HepG2 (cell line): ENCODE data around the gene ELANE. TPM values are rescaled to one million over a fixed set of nuclear protein-coding genes. Genes with fewer than 3 reads are reported as not detected.

Source experiments
- ELF1 ChIP-seq: sonication (generic); formaldehyde crosslinking; IDR thresholded peaks from 2 replicates; pipeline ENCODE4 v1.4.0; 2020; ENCODE audit warnings: missing genetic modification reagents
- FOXP1 ChIP-seq, 2 experiments: fragments of 450-650 bp in 1 of 2; IDR thresholded peaks; 2 replicates each; pipeline ENCODE4 v1.6.1; 2017 to 2018; ENCODE audit warnings: antibody characterized with exemption in 1 of 2
- HMG20A ChIP-seq: IDR thresholded peaks from 2 replicates; pipeline ENCODE4 v1.6.1; 2016; ENCODE audit warnings: borderline replicate concordance
- KLF12 ChIP-seq: sonication (generic); formaldehyde crosslinking; IDR thresholded peaks from 2 replicates; pipeline ENCODE4 v1.4.0; 2020; ENCODE audit warnings: missing genetic modification reagents, borderline replicate concordance
- MED1 ChIP-seq: sonication (generic); formaldehyde crosslinking; IDR thresholded peaks from 2 replicates; pipeline ENCODE4 v1.4.0; 2020; ENCODE audit warnings: missing genetic modification reagents
- MTF1 ChIP-seq: sonication (generic); formaldehyde crosslinking; IDR thresholded peaks from 2 replicates; pipeline ENCODE4 v1.5.0; 2020; ENCODE audit warnings: missing genetic modification reagents
- NFYC ChIP-seq: IDR thresholded peaks from 2 replicates; pipeline ENCODE4 v1.6.1; 2016; ENCODE audit warnings: missing genetic modification reagents, missing compliant biosample characterization
- NONO ChIP-seq, 2 experiments: fragments of 450-650 bp in 1 of 2; sonication (generic) in 1 of 2; formaldehyde crosslinking in 1 of 2; IDR thresholded peaks in 1 of 2; conservative IDR thresholded peaks in 1 of 2; 2 replicates each; pipeline versions ENCODE4 v1.6.1 to v1.8.0; 2017 to 2022; ENCODE audit warnings: mild to moderate bottlenecking in 1 of 2, missing genetic modification reagents in 1 of 2, moderate library complexity in 1 of 2
- SOX5 ChIP-seq: IDR thresholded peaks from 2 replicates; pipeline ENCODE4 v1.6.1; 2016; ENCODE audit warnings: borderline replicate concordance
- SP1 ChIP-seq, 2 experiments: fragments of 450-650 bp in 1 of 2; sonication (generic) in 1 of 2; formaldehyde crosslinking in 1 of 2; IDR thresholded peaks; 2 replicates each; pipeline versions ENCODE4 v1.4.0 to v1.6.1; 2016 to 2020; ENCODE audit warnings: missing genetic modification reagents in 1 of 2
- TBL1XR1 ChIP-seq: fragments of 150-350 bp; IDR thresholded peaks from 2 replicates; pipeline ENCODE4 v1.6.1; 2014; ENCODE audit warnings: borderline replicate concordance, low read length; ENCODE audit not compliant: partially characterized antibody
- ZBTB20 ChIP-seq: sonication (generic); formaldehyde crosslinking; IDR thresholded peaks from 2 replicates; pipeline ENCODE4 v1.8.1; 2023; ENCODE audit warnings: missing genetic modification reagents, low read depth, mild to moderate bottlenecking, borderline replicate concordance
- ZFP37 ChIP-seq: sonication (generic); formaldehyde crosslinking; IDR thresholded peaks from 2 replicates; pipeline ENCODE4 v1.4.0; 2020; ENCODE audit warnings: missing genetic modification reagents, borderline replicate concordance
- ZIK1 ChIP-seq: sonication (generic); formaldehyde crosslinking; IDR thresholded peaks from 2 replicates; pipeline ENCODE4 v1.5.0; 2020; ENCODE audit warnings: mild to moderate bottlenecking, low read depth, missing genetic modification reagents, borderline replicate concordance
- ZNF138 ChIP-seq: sonication (generic); formaldehyde crosslinking; IDR thresholded peaks from 2 replicates; pipeline ENCODE4 v1.5.0; 2020; ENCODE audit warnings: mild to moderate bottlenecking, low read depth, missing genetic modification reagents
- ZNF143 ChIP-seq: sonication (generic); formaldehyde crosslinking; IDR thresholded peaks from 2 replicates; pipeline ENCODE4 v1.4.0; 2020; ENCODE audit warnings: missing genetic modification reagents
- ZNF333 ChIP-seq: sonication (generic); formaldehyde crosslinking; IDR thresholded peaks from 2 replicates; pipeline ENCODE4 v1.4.0; 2020; ENCODE audit warnings: mild to moderate bottlenecking, missing genetic modification reagents, borderline replicate concordance
- ZNF484 ChIP-seq: sonication (generic); formaldehyde crosslinking; IDR thresholded peaks from 2 replicates; pipeline ENCODE4 v1.5.1; 2020; ENCODE audit warnings: mild to moderate bottlenecking, low read depth, missing genetic modification reagents, borderline replicate concordance
- ZNF713 ChIP-seq: sonication (generic); formaldehyde crosslinking; IDR thresholded peaks from 2 replicates; pipeline ENCODE4 v1.4.0; 2020; ENCODE audit warnings: mild to moderate bottlenecking, missing genetic modification reagents
- polyA plus RNA-seq, 8 experiments: library from polyadenylated mRNA; depleted of rRNA in 3 of 8; stranded (reverse) in 7 of 8; unstranded in 1 of 8; fragments of >200 nt; fragmentation: Illumina TruSeq in 4 of 8; extraction: Trizol in 4 of 8; gene quantifications; 2 replicates each; pipeline versions ENCODE4 v1.2.1 to v1.2.3, GENCODE V29; 2011 to 2016; ENCODE audit warnings: low read depth in 4 of 8, missing spikeins in 1 of 8, mixed read lengths in 1 of 8; ENCODE audit not compliant: insufficient read depth in 1 of 8
- total RNA-seq, 5 experiments: library from RNA; depleted of rRNA; stranded (reverse); fragments of >200 nt; fragmentation: Illumina TruSeq; extraction: Trizol; gene quantifications; 2 replicates each; pipeline ENCODE4 v1.2.3, GENCODE V29; 2016; ENCODE audit warnings: low read depth in 1 of 5
- TF ChIP-seq, protein P1 (sequence below): IDR thresholded peaks from 2 replicates; pipeline ENCODE4 v1.6.1; 2016; ENCODE audit warnings: control low read depth
- TF ChIP-seq, protein P2 (sequence below): sonication (generic); formaldehyde crosslinking; IDR thresholded peaks from 2 replicates; pipeline ENCODE4 v1.5.1; 2020; ENCODE audit warnings: mild to moderate bottlenecking, missing genetic modification reagents, borderline replicate concordance
- TF ChIP-seq, protein P3 (sequence below): sonication (generic); formaldehyde crosslinking; IDR thresholded peaks from 2 replicates; pipeline ENCODE4 v1.8.1; 2023; ENCODE audit warnings: missing genetic modification reagents, inconsistent platforms, borderline replicate concordance

ELANE gene
- total and polyA plus RNA-seq, 2 of the 13 experiments (the other 11 are each of a cell fraction or from before 2014, with no cell fraction given): not detected

DNA sequence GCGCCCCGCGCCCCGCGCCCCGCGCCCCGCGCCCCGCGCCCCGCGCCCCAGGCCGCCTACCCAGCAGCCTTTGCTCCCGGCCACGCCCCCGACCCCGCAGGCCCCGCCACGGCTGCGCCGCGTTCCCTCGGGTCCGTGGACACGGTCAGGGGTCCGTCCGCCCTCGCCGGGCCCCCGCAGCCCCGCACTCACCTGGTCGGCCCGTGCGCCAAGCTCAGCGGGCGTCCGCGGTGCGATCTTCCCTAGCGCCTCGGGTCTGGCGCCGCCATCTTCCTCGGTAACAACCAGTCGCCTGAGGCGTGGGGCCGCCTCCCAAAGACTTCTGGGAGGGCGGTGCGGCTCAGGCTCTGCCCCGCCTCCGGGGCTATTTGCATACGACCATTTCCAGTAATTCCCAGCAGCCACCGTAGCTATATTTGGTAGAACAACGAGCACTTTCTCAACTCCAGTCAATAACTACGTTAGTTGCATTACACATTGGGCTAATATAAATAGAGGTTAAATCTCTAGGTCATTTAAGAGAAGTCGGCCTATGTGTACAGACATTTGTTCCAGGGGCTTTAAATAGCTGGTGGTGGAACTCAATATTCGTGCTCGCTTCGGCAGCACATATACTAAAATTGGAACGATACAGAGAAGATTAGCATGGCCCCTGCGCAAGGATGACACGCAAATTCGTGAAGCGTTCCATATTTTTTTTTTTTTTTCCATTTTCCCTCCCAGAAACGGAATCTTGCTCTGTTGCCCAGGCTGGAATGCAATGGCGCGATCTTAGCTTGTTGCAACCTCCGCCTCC, 41.0 kb downstream of the ELANE start, which contains the start of the genes MED16 and RNU6-9 (continued):
- TF ChIP-seq ZIK1 (CRISPR knock-in tag): peak; percentile 84; the same call in 1 of the 2 replicates
- no peak for TF ChIP-seq ZNF484 (CRISPR knock-in tag)
- TF ChIP-seq ZNF138 (CRISPR knock-in tag): no peak
- no peak for TF ChIP-seq SP1 (IDR thresholded peaks at IDR 0.05)
- TF ChIP-seq SP1 (CRISPR knock-in tag; IDR thresholded peaks at IDR 0.05): peak; percentile 78
- TF ChIP-seq, protein P1, sequence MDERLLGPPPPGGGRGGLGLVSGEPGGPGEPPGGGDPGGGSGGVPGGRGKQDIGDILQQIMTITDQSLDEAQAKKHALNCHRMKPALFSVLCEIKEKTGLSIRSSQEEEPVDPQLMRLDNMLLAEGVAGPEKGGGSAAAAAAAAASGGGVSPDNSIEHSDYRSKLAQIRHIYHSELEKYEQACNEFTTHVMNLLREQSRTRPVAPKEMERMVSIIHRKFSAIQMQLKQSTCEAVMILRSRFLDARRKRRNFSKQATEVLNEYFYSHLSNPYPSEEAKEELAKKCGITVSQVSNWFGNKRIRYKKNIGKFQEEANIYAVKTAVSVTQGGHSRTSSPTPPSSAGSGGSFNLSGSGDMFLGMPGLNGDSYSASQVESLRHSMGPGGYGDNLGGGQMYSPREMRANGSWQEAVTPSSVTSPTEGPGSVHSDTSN (CRISPR knock-in tag): no peak
- TF ChIP-seq FOXP1 (IDR thresholded peaks at IDR 0.05): no peak
- TF ChIP-seq FOXP1 (CRISPR knock-in tag; IDR thresholded peaks at IDR 0.05): no peak
- peak; percentile 42; the same call in 1 of the 2 replicates for TF ChIP-seq MED1 (CRISPR knock-in tag)
- no peak for TF ChIP-seq ZFP37 (CRISPR knock-in tag)
- TF ChIP-seq KLF12 (CRISPR knock-in tag): peak; percentile 73; the same call in 1 of the 2 replicates
- no peak for TF ChIP-seq ELF1 (CRISPR knock-in tag)
- no peak for TF ChIP-seq ZNF713 (CRISPR knock-in tag)
- no peak for TF ChIP-seq NFYC (CRISPR knock-in tag)
- TF ChIP-seq TBL1XR1: peak; percentile 37
- TF ChIP-seq HMG20A (CRISPR knock-in tag): no peak; the same call in 1 of the 2 replicates
- TF ChIP-seq ZNF333 (CRISPR knock-in tag): no peak
- TF ChIP-seq SOX5: no peak
- TF ChIP-seq, protein P2, sequence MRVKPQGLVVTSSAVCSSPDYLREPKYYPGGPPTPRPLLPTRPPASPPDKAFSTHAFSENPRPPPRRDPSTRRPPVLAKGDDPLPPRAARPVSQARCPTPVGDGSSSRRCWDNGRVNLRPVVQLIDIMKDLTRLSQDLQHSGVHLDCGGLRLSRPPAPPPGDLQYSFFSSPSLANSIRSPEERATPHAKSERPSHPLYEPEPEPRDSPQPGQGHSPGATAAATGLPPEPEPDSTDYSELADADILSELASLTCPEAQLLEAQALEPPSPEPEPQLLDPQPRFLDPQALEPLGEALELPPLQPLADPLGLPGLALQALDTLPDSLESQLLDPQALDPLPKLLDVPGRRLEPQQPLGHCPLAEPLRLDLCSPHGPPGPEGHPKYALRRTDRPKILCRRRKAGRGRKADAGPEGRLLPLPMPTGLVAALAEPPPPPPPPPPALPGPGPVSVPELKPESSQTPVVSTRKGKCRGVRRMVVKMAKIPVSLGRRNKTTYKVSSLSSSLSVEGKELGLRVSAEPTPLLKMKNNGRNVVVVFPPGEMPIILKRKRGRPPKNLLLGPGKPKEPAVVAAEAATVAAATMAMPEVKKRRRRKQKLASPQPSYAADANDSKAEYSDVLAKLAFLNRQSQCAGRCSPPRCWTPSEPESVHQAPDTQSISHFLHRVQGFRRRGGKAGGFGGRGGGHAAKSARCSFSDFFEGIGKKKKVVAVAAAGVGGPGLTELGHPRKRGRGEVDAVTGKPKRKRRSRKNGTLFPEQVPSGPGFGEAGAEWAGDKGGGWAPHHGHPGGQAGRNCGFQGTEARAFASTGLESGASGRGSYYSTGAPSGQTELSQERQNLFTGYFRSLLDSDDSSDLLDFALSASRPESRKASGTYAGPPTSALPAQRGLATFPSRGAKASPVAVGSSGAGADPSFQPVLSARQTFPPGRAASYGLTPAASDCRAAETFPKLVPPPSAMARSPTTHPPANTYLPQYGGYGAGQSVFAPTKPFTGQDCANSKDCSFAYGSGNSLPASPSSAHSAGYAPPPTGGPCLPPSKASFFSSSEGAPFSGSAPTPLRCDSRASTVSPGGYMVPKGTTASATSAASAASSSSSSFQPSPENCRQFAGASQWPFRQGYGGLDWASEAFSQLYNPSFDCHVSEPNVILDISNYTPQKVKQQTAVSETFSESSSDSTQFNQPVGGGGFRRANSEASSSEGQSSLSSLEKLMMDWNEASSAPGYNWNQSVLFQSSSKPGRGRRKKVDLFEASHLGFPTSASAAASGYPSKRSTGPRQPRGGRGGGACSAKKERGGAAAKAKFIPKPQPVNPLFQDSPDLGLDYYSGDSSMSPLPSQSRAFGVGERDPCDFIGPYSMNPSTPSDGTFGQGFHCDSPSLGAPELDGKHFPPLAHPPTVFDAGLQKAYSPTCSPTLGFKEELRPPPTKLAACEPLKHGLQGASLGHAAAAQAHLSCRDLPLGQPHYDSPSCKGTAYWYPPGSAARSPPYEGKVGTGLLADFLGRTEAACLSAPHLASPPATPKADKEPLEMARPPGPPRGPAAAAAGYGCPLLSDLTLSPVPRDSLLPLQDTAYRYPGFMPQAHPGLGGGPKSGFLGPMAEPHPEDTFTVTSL (CRISPR knock-in tag): no peak
- peak; percentile 89 for TF ChIP-seq ZNF143 (CRISPR knock-in tag)
- TF ChIP-seq, protein P3, sequence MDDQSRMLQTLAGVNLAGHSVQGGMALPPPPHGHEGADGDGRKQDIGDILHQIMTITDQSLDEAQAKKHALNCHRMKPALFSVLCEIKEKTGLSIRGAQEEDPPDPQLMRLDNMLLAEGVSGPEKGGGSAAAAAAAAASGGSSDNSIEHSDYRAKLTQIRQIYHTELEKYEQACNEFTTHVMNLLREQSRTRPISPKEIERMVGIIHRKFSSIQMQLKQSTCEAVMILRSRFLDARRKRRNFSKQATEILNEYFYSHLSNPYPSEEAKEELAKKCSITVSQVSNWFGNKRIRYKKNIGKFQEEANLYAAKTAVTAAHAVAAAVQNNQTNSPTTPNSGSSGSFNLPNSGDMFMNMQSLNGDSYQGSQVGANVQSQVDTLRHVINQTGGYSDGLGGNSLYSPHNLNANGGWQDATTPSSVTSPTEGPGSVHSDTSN: no peak
- no peak for TF ChIP-seq ZBTB20 (CRISPR knock-in tag)
- no peak for TF ChIP-seq MTF1 (CRISPR knock-in tag)
- no peak for TF ChIP-seq NONO (IDR thresholded peaks at IDR 0.05)
- peak; percentile 73 for TF ChIP-seq NONO (CRISPR knock-in tag; conservative IDR thresholded peaks at IDR 0.05)
